Testis (tissue), 3 donors: ENCODE data around the gene RPA3. TPM values are rescaled to one million over a fixed set of nuclear protein-coding genes. Genes with fewer than 3 reads are reported as not detected.

Experiments used
- DNase-seq: peaks from one replicate; pipeline ENCODE4 v3.0.0-alpha.2; 2019
- H3K27ac ChIP-seq, 2 donors: fragments of 200-600 bp; sonication (generic); one replicate each; pipeline ENCODE4 v1.5.1; 2019
- H3K27me3 ChIP-seq: fragments of 200-600 bp; sonication (generic); one replicate; pipeline ENCODE4 v1.5.1; 2019
- H3K36me3 ChIP-seq: fragments of 200-600 bp; sonication (generic); one replicate; pipeline ENCODE4 v1.5.1; 2017; ENCODE audit warnings: low read depth; ENCODE audit errors: missing control alignments
- H3K4me1 ChIP-seq: fragments of 200-600 bp; sonication (generic); one replicate; pipeline ENCODE4 v1.5.1; 2019
- H3K4me3 ChIP-seq, 2 donors: fragments of 200-600 bp; sonication (generic); one replicate each; pipeline ENCODE4 v1.5.1; 2017 to 2019
- H3K9me3 ChIP-seq: fragments of 200-600 bp; sonication (generic); one replicate; pipeline ENCODE4 v1.5.1; 2017
- POLR2A ChIP-seq: fragments of 450-650 bp; IDR thresholded peaks from one replicate; pipeline ENCODE4 v1.6.1; 2017; ENCODE audit warnings: antibody characterized with exemption, mild to moderate bottlenecking, moderate library complexity
- WGBS, 2 donors: methylation state at CpG; one replicate each; pipeline ENCODE4 v1.1.5; 2018; 5-methylcytosine and 5-hydroxymethylcytosine counted together
- intact Hi-C: fragments of 100-400 bp; cut with DNase I; formaldehyde crosslinking; loops from one replicate; pipeline ENCODE4 v1.15.1; 2023; ENCODE audit warnings: low total_unique reads
- polyA plus RNA-seq: library from polyadenylated mRNA; stranded (reverse); fragments of 350-450 nt; fragmentation: Illumina TruSeq; extraction: RNeasy Lipid Tissue Mini Kit (QIAGEN cat#74804); gene quantifications from one replicate; pipeline ENCODE4 v1.2.3, GENCODE V29; 2014; ENCODE audit warnings: low read depth, low replicate concordance; ENCODE audit not compliant: insufficient read depth
- total RNA-seq, 2 donors: library from RNA; depleted of rRNA; stranded (reverse); fragments of >200 nt; gene quantifications; one replicate each; pipeline ENCODE4 v1.2.3, GENCODE V29; 2016
- TF ChIP-seq, protein P1 (sequence below), 3 experiments: fragments of 450-650 bp in 2 of 3; fragments of 200-600 bp in 1 of 3; sonication (generic) in 1 of 3; IDR thresholded peaks; one replicate each; pipeline ENCODE4 v1.5.1; 2016 to 2019; ENCODE audit warnings: antibody characterized with exemption in 3 of 3, mild to moderate bottlenecking in 2 of 3, moderate library complexity in 1 of 3

Gene RPA3
- total and polyA plus RNA-seq, 3 donors from 2014 or later: 25.8 to 48.7 (median 40.6) TPM

DNA sequence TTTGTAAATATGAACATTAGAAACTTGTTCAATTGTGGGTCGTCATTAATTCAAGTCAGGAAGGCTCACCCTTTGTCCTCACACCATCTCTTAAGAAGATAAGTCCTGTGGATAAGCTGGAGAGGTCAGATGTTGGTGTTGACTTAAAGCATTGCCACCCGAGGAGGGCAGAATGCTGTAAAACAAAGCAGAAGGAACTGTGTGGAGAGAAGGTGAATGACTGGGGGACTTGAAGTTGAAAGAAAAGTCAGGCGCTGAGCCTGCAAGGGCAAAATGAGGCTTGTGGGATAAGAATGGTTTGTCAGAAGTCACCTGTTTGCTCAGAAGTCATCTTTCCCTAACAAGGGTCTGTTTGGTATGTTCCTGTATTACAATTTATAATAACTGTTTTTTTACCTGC is 9.1 kb downstream of the RPA3 start:
- no peak overlapping the region for H3K4me3 ChIP-seq
- H3K4me1 ChIP-seq: no peaks in the 10 kb centered on the region
- TF ChIP-seq POLR2A: no peak
- TF ChIP-seq, protein P1, sequence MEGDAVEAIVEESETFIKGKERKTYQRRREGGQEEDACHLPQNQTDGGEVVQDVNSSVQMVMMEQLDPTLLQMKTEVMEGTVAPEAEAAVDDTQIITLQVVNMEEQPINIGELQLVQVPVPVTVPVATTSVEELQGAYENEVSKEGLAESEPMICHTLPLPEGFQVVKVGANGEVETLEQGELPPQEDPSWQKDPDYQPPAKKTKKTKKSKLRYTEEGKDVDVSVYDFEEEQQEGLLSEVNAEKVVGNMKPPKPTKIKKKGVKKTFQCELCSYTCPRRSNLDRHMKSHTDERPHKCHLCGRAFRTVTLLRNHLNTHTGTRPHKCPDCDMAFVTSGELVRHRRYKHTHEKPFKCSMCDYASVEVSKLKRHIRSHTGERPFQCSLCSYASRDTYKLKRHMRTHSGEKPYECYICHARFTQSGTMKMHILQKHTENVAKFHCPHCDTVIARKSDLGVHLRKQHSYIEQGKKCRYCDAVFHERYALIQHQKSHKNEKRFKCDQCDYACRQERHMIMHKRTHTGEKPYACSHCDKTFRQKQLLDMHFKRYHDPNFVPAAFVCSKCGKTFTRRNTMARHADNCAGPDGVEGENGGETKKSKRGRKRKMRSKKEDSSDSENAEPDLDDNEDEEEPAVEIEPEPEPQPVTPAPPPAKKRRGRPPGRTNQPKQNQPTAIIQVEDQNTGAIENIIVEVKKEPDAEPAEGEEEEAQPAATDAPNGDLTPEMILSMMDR (IDR thresholded peaks at IDR 0.05): no peak
- H3K36me3 ChIP-seq: no peaks in the 10 kb centered on the region
- H3K27me3 ChIP-seq: no peaks in the 10 kb centered on the region
- WGBS, 2 donors: 77 to 80% methylated on average over 3 of the region's 3 CpGs
- H3K9me3 ChIP-seq: no peaks in the 10 kb centered on the region
- intact Hi-C loops: no loop called here
- no peak overlapping the region for H3K27ac ChIP-seq
- no peak for DNase-seq

DNA sequence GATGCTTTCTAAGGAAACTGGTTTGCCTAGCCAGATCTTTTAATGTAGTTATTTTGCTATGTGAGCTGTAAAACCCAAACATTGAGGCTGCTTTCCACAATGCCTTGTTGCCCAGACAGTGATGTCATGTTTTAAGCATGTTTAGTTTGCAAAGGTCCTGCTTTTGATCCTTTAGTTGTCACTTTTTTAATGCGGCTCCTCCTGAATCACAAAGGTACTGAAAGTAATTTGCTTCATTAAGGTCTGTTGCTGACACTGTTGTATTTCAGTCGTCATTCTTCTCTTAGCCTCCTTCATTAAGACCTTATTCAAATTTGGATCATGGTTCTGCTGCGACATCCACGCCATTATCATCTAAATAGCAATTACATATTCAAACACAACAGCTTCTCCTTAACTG is 10.6 kb downstream of the RPA3 start:
- intact Hi-C loops: no loop called here
- DNase-seq: no peak
- H3K9me3 ChIP-seq: no peaks in the 10 kb centered on the region
- WGBS, 2 donors: 84 to 85% methylated on average over 4 of the region's 4 CpGs
- TF ChIP-seq POLR2A: no peak
- TF ChIP-seq, protein P1 (IDR thresholded peaks at IDR 0.05): no peak
- no peak overlapping the region for H3K4me3 ChIP-seq
- H3K4me1 ChIP-seq: no peaks in the 10 kb centered on the region
- H3K36me3 ChIP-seq: no peaks in the 10 kb centered on the region
- H3K27me3 ChIP-seq: no peaks in the 10 kb centered on the region
- H3K27ac ChIP-seq: no peak overlapping the region

- Histone ChIP-seq H3K9me3 (no peaks in the 10 kb centered on the region), H3K4me1 (no peaks in the 10 kb centered on the region), H3K27ac (no peak overlapping the region), H3K27me3 (no peaks in the 10 kb centered on the region), H3K4me3 (no peak overlapping the region), H3K36me3 (no peaks in the 10 kb centered on the region)
- 70 to 84% methylated on average over 2 of the region's 2 CpGs for WGBS, 2 donors
- DNase-seq: no peak
- TF ChIP-seq, protein P1 (IDR thresholded peaks at IDR 0.05): no peak
- TF ChIP-seq POLR2A: no peak
- intact Hi-C loops: no loop called here
Measured at GRCh38 chr7:7707246-7707645, 11.2 kb downstream of the RPA3 start.

- Histone ChIP-seq H3K9me3 (no peaks in the 10 kb centered on the region), H3K36me3 (no peaks in the 10 kb centered on the region), H3K4me3 (no peak overlapping the region), H3K27me3 (no peaks in the 10 kb centered on the region), H3K4me1 (no peaks in the 10 kb centered on the region), H3K27ac (no peak overlapping the region)
- intact Hi-C loops: no loop called here
- TF ChIP-seq, protein P1 (IDR thresholded peaks at IDR 0.05): no peak
- TF ChIP-seq POLR2A: no peak
- no peak for DNase-seq
- WGBS, 2 donors: 92 to 96% methylated on average over 4 of the region's 4 CpGs
Measured at GRCh38 chr7:7706556-7707172, 11.7 kb downstream of the RPA3 start.

DNA sequence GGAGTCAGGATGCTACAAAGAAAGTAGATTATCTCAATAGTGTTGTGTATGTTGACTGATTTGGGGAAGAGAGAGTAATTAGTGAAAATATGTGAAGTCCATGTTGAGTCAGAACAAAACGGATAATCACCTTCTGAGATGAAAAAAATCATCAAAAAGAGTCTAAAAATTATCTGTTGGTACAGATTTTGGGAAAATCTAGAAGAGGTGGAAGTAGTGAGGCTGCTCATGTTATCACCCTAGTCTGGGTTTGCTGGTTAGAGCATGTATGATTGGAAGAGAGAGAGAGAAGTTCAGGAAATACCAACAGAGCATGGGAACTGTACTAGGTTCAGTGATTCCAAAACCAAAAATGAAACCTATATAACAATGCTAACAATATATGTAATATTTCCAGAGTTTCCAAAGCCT is 12.3 kb downstream of the RPA3 start:
- DNase-seq: no peak
- H3K4me1 ChIP-seq: no peaks in the 10 kb centered on the region
- no peaks in the 10 kb centered on the region for H3K9me3 ChIP-seq
- H3K36me3 ChIP-seq: no peaks in the 10 kb centered on the region
- TF ChIP-seq POLR2A: no peak
- no peak overlapping the region for H3K27ac ChIP-seq
- intact Hi-C loops: no loop called here
- H3K4me3 ChIP-seq: no peak overlapping the region
- 83 to 92% methylated on average over 1 of the region's 1 CpG for WGBS, 2 donors
- H3K27me3 ChIP-seq: no peaks in the 10 kb centered on the region
